Measurements from ENCODE around the gene BLMH. TPM values are rescaled to one million over a fixed set of nuclear protein-coding genes. Genes with fewer than 3 reads are reported as not detected.

BLMH gene
- total and polyA plus RNA-seq, 2 donors (not counting 3 experiments of a cell fraction or from before 2014, with no cell fraction given) = 24.6 to 65.8 TPM

- FAIRE-seq = no peak
- DNase-seq (ENCODE audit: low read depth, low spot score) = no peak
- H3K4me3 ChIP-seq (replicated peaks in 1 of 3; ENCODE audit: insufficient read depth in 1 of 3, low read depth in 1 of 3, low read length in 3 of 3) = no peak overlapping the region
- no peaks in the 10 kb centered on the region for H3K9me3 ChIP-seq (replicated peaks; ENCODE audit: control insufficient read depth, insufficient read depth, low read length)
- H3K27me3 ChIP-seq (ENCODE audit: control insufficient read depth in 2 of 2, insufficient read depth in 2 of 2, low read length in 2 of 2) = peaks cover 0 to 4% of the 10 kb centered on the region in 2 experiments
- no peaks in the 10 kb centered on the region for H3K79me2 ChIP-seq (ENCODE audit: control insufficient read depth, insufficient read depth, low read length)
- TF ChIP-seq JUN (IDR thresholded peaks at IDR 0.05; ENCODE audit: borderline replicate concordance, insufficient read depth, insufficient read length, low read depth) (no peak), CTCF (IDR thresholded peaks at IDR 0.05; ENCODE audit: extremely low read depth in 1 of 2, insufficient read depth in 1 of 2, low read depth in 1 of 2, low read length in 2 of 2) (no peak), MYC (IDR thresholded peaks at IDR 0.05; ENCODE audit: low read depth, low read length) (no peak), POLR2A (IDR thresholded peaks at IDR 0.05; ENCODE audit: low read depth, low read length) (no peak), POLR2AphosphoS5 (IDR thresholded peaks at IDR 0.05; ENCODE audit: insufficient read depth, low read depth, low read length) (no peak), FOS (IDR thresholded peaks at IDR 0.05; ENCODE audit: borderline replicate concordance, insufficient read depth, low read length) (no peak), GATA2 (IDR thresholded peaks at IDR 0.05; ENCODE audit: insufficient read depth, insufficient read length, low read depth, low read length) (no peak), EZH2 (IDR thresholded peaks at IDR 0.05; ENCODE audit: borderline replicate concordance, low read depth, low read length, severe bottlenecking) (no peak), MAX (IDR thresholded peaks at IDR 0.05; ENCODE audit: insufficient read depth, insufficient read length) (no peak)
- H3K9me1 ChIP-seq (replicated peaks; ENCODE audit: control insufficient read depth, extremely low read depth, insufficient read depth, low read length) = no peaks in the 10 kb centered on the region
- no peaks in the 10 kb centered on the region for H3K4me1 ChIP-seq (ENCODE audit: control insufficient read depth, extremely low read depth, insufficient read depth, low read length)
- dilution Hi-C loops (cut with MboI; ENCODE audit: extremely low pct_ligation_motif_present, low sequenced_read_pairs) = no loop called here
- intact Hi-C loops (cut with micrococcal nuclease) = no loop called here
- no peak overlapping the region for H3K9ac ChIP-seq (replicated peaks; ENCODE audit: extremely low read depth, insufficient read depth, low read length)
- H4K20me1 ChIP-seq (replicated peaks; ENCODE audit: control insufficient read depth, extremely low read depth, insufficient read depth, low read length) = no peaks in the 10 kb centered on the region
- ChIA-PET CTCF (interaction anchor here (1.1 kb wide), 1 partner anchor 185 kb away, joined by 3 read pairs; no protein-coding TSS in a partner anchor), POLR2A (no interaction called here)
- no peak overlapping the region for H3K27ac ChIP-seq (ENCODE audit: insufficient read depth, low read depth, low read length)
- no TSS peak for BruUV-seq (replicated peaks)
- H3K4me2 ChIP-seq (ENCODE audit: insufficient read depth, low read length) = no peak overlapping the region
- no peak overlapping the region for H2AFZ ChIP-seq (ENCODE audit: low read depth, low read length)
- no peaks in the 10 kb centered on the region for H3K36me3 ChIP-seq (ENCODE audit: control insufficient read depth in 2 of 2, extremely low read depth in 1 of 2, insufficient read depth in 2 of 2, low read length in 2 of 2)
These were observed 17.8 kb upstream of the BLMH start for GRCh38 chr17:30309591-30309990.

Data from endothelial cell of umbilical vein (primary cell).